Uterus (tissue), 2 donors: Measurements from ENCODE around the gene DBF4B.

ENCODE experiments used
- CTCF ChIP-seq, 4 experiments: fragments of 200-600 bp in 2 of 4; fragments of 450-650 bp in 2 of 4; sonication (generic) in 2 of 4; IDR thresholded peaks; one replicate each; pipeline ENCODE4 v1.5.1; 2016 to 2019; ENCODE audit warnings: antibody characterized with exemption in 4 of 4, mild to moderate bottlenecking in 2 of 4, moderate library complexity in 1 of 4
- POLR2A ChIP-seq, 2 donors: fragments of 450-650 bp; IDR thresholded peaks; one replicate each; pipeline ENCODE4 v1.6.1; 2016; ENCODE audit warnings: antibody characterized with exemption in 2 of 2, mild to moderate bottlenecking in 1 of 2, moderate library complexity in 1 of 2

GRCh38 chr17:44795421-44795820, 87.0 kb downstream of the DBF4B start:
- TF ChIP-seq CTCF (IDR thresholded peaks at IDR 0.05) (no peak), POLR2A (IDR thresholded peaks at IDR 0.05) (no peak)
